Measurements from ENCODE around the gene BASP1. TPM values are rescaled to one million over a fixed set of nuclear protein-coding genes. Genes with fewer than 3 reads are reported as not detected.

The BASP1 gene
- total RNA-seq, 4 donors from 2014 or later: 10.1 to 29.6 (median 23.0) TPM

- intact Hi-C loops (cut with DNase I): no loop called here
Observed at GRCh38 chr5:17238521-17239041, 21.1 kb downstream of the BASP1 start.

GRCh38 chr5:17239953-17240352 lies 22.5 kb downstream of the BASP1 start:
- Histone ChIP-seq H3K36me3 (no peaks in the 10 kb centered on the region), H3K4me1 (peaks cover 10 to 17% of the 10 kb centered on the region in 2 donors), H3K27ac (no peak overlapping the region), H3K9me3 (no peaks in the 10 kb centered on the region), H3K4me3 (replicated peaks in 1 of 3) (no peak overlapping the region), H3K27me3 (no peaks in the 10 kb centered on the region)
- no peak for TF ChIP-seq CTCF (IDR thresholded peaks at IDR 0.05)
- TF ChIP-seq POLR2A (IDR thresholded peaks at IDR 0.05): no peak
- DNase-seq: no peak
- intact Hi-C loops (cut with DNase I): no loop called here
- WGBS, 2 donors: 94 to 96% methylated on average over 6 of the region's 6 CpGs

More at GRCh38 chr5:17238521-17239041, 21.1 kb downstream of the BASP1 start:
- Histone ChIP-seq H3K4me3 (replicated peaks in 1 of 3) (no peak overlapping the region), H3K4me1 (peaks cover 9 to 12% of the 10 kb centered on the region in 2 donors), H3K9me3 (no peaks in the 10 kb centered on the region), H3K27me3 (no peaks in the 10 kb centered on the region), H3K36me3 (no peaks in the 10 kb centered on the region), H3K27ac (no peak overlapping the region)
- WGBS, 2 donors: 87 to 90% methylated on average over 6 of the region's 6 CpGs
- DNase-seq: no peak
- TF ChIP-seq POLR2A (IDR thresholded peaks at IDR 0.05) (no peak), CTCF (IDR thresholded peaks at IDR 0.05) (no peak)

- H3K4me3 ChIP-seq (replicated peaks in 1 of 3): no peak overlapping the region
- no peaks in the 10 kb centered on the region for H3K9me3 ChIP-seq
- no peaks in the 10 kb centered on the region for H3K36me3 ChIP-seq
- H3K4me1 ChIP-seq: peaks cover 10 to 17% of the 10 kb centered on the region in 2 donors
- no peak overlapping the region for H3K27ac ChIP-seq
- no peak for DNase-seq
- no peak for TF ChIP-seq CTCF (IDR thresholded peaks at IDR 0.05)
- no peak for TF ChIP-seq POLR2A (IDR thresholded peaks at IDR 0.05)
- intact Hi-C loops (cut with DNase I): no loop called here
- H3K27me3 ChIP-seq: no peaks in the 10 kb centered on the region
- 95 to 97% methylated on average over 1 of the region's 1 CpG for WGBS, 2 donors
Observed at GRCh38 chr5:17240487-17240886, 23.1 kb downstream of the BASP1 start.

GRCh38 chr5:17241635-17242034 lies 24.2 kb downstream of the BASP1 start:
- TF ChIP-seq POLR2A (IDR thresholded peaks at IDR 0.05): peak in 1 of 2 donors; percentile 13
- TF ChIP-seq CTCF (IDR thresholded peaks at IDR 0.05): no peak
- intact Hi-C loops (cut with DNase I): no loop called here
- 54 to 72% methylated on average over 7 of the region's 7 CpGs for WGBS, 2 donors
- Histone ChIP-seq H3K9me3 (no peaks in the 10 kb centered on the region), H3K27me3 (no peaks in the 10 kb centered on the region), H3K4me3 (replicated peaks in 1 of 3) (no peak overlapping the region), H3K36me3 (no peaks in the 10 kb centered on the region), H3K4me1 (peaks cover 10 to 17% of the 10 kb centered on the region in 2 donors), H3K27ac (peak overlapping the region in 1 of 3 donors; percentile 9)
- DNase-seq: peak in 1 of 2 donors; percentile 41

- WGBS, 2 donors: 74 to 76% methylated on average over 12 of the region's 12 CpGs
- DNase-seq: peak; percentile 64 to 79
- intact Hi-C loops (cut with DNase I): no loop called here
Observed at GRCh38 chr5:17243287-17244063, 26.0 kb downstream of the BASP1 start.

More at GRCh38 chr5:17243287-17244063, 26.0 kb downstream of the BASP1 start:
- no peaks in the 10 kb centered on the region for H3K27me3 ChIP-seq
- no peak overlapping the region for H3K4me3 ChIP-seq (replicated peaks in 1 of 3)
- H3K36me3 ChIP-seq: no peaks in the 10 kb centered on the region
- TF ChIP-seq CTCF (IDR thresholded peaks at IDR 0.05) (no peak), POLR2A (IDR thresholded peaks at IDR 0.05) (peak in 1 of 2 donors; percentile 8)
- H3K4me1 ChIP-seq: peaks cover 10 to 17% of the 10 kb centered on the region in 2 donors
- no peaks in the 10 kb centered on the region for H3K9me3 ChIP-seq
- peak overlapping the region in 2 of 3 donors; percentile 47 to 70 for H3K27ac ChIP-seq
